Measurements from ENCODE around the gene SLC22A3. TPM values are rescaled to one million over a fixed set of nuclear protein-coding genes. Genes with fewer than 3 reads are reported as not detected.

SLC22A3 gene
- total RNA-seq, 6 experiments from 2014 or later = 16.3 to 49.3 (median 32.0) TPM

DNA sequence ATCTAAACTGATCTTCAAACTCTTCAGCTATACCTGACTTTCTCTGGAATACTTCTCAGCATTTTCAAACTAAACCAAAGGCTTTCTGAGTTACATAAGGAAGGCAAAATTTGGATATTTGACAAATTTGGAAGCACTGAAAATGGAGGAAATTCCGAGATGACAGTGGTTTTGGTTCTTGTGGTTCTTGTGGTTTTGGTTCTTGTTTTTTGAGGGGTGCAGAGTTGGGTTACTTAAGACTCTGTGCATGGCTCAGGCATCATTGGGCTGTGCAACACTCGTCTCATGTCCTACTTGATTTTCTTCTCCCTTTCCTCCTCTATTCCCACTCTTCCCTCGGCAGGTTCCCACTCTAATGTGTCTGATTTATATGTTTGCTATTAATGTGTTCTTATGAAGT, 78.0 kb downstream of the SLC22A3 start:
- Histone ChIP-seq H3K9me3 (no peaks in the 10 kb centered on the region), H3K4me1 (peaks cover 0 to 23% (median 6%) of the 10 kb centered on the region in 4 donors), H3K36me3 (peaks cover 0 to 4% (median 0%) of the 10 kb centered on the region in 4 donors), H3K27ac (peak overlapping the region in 1 of 3 donors; percentile 89), H3K27me3 (no peaks in the 10 kb centered on the region), H3K4me3 (no peak overlapping the region)
- ATAC-seq (no peak), DNase-seq (no peak)
- TF ChIP-seq POLR2A (IDR thresholded peaks at IDR 0.05) (no peak), CTCF (IDR thresholded peaks at IDR 0.05) (no peak)
- intact Hi-C loops (cut with DNase I) = no loop called here
- 75% methylated on average over 3 of the region's 3 CpGs for WGBS (ENCODE audit: insufficient coverage, low coverage, low lambda C conversion rate, missing lambda C conversion rate)

GRCh38 chr6:160427312-160428068, 79.3 kb downstream of the SLC22A3 start:
- H3K9me3 ChIP-seq = no peaks in the 10 kb centered on the region
- peaks cover 0 to 23% (median 6%) of the 10 kb centered on the region in 4 donors for H3K4me1 ChIP-seq
- no peak overlapping the region for H3K4me3 ChIP-seq
- intact Hi-C loops (cut with DNase I) = no loop called here
- no peaks in the 10 kb centered on the region for H3K27me3 ChIP-seq
- WGBS (ENCODE audit: insufficient coverage, low coverage, low lambda C conversion rate, missing lambda C conversion rate) = 37% methylated on average over 4 of the region's 5 CpGs
- DNase-seq = peak; percentile 57 to 80 (median 78)
- peaks cover 0 to 4% (median 0%) of the 10 kb centered on the region in 4 donors for H3K36me3 ChIP-seq
- H3K27ac ChIP-seq = peak overlapping the region; percentile 0 to 89 (median 79)
- ATAC-seq = peak; percentile 86 to 89 (median 88)
- no peak for TF ChIP-seq POLR2A (IDR thresholded peaks at IDR 0.05)

- WGBS (ENCODE audit: insufficient coverage, low coverage, low lambda C conversion rate, missing lambda C conversion rate) = 30% methylated on average over 4 of the region's 4 CpGs
- ATAC-seq (peak; percentile 87 to 96 (median 93)), DNase-seq (peak; percentile 78 to 92 (median 91))
- Histone ChIP-seq H3K36me3 (peaks cover 0 to 4% (median 0%) of the 10 kb centered on the region in 4 donors), H3K27ac (peak overlapping the region in 2 of 3 donors; percentile 79 to 89), H3K9me3 (no peaks in the 10 kb centered on the region), H3K27me3 (no peaks in the 10 kb centered on the region), H3K4me1 (peaks cover 0 to 23% (median 6%) of the 10 kb centered on the region in 4 donors), H3K4me3 (no peak overlapping the region)
- no peak for TF ChIP-seq POLR2A (IDR thresholded peaks at IDR 0.05)
- TF ChIP-seq CTCF (IDR thresholded peaks at IDR 0.05) = peak in 1 of 4 donors; percentile 8
- intact Hi-C loops (cut with DNase I) = no loop called here
These were observed 79.9 kb downstream of the SLC22A3 start for GRCh38 chr6:160428069-160428430.

- H3K27ac ChIP-seq = peak overlapping the region in 1 of 3 donors; percentile 89
- ATAC-seq (no peak), DNase-seq (no peak)
- no peak for TF ChIP-seq POLR2A (IDR thresholded peaks at IDR 0.05)
- TF ChIP-seq CTCF (IDR thresholded peaks at IDR 0.05) = no peak
- H3K36me3 ChIP-seq = peaks cover 0 to 3% (median 0%) of the 10 kb centered on the region in 4 donors
- H3K4me3 ChIP-seq = no peak overlapping the region
- no peaks in the 10 kb centered on the region for H3K27me3 ChIP-seq
- 73% methylated on average over 9 of the region's 9 CpGs for WGBS (ENCODE audit: insufficient coverage, low coverage, low lambda C conversion rate, missing lambda C conversion rate)
- intact Hi-C loops (cut with DNase I) = no loop called here
- peaks cover 0 to 23% (median 6%) of the 10 kb centered on the region in 4 donors for H3K4me1 ChIP-seq
- H3K9me3 ChIP-seq = no peaks in the 10 kb centered on the region
These were observed 80.8 kb downstream of the SLC22A3 start for GRCh38 chr6:160428818-160429619.

- Histone ChIP-seq H3K27ac (no peak overlapping the region), H3K27me3 (no peaks in the 10 kb centered on the region), H3K4me1 (peaks cover 0 to 23% (median 6%) of the 10 kb centered on the region in 4 donors), H3K4me3 (no peak overlapping the region), H3K36me3 (no peaks in the 10 kb centered on the region), H3K9me3 (no peaks in the 10 kb centered on the region)
- WGBS (ENCODE audit: insufficient coverage, low coverage, low lambda C conversion rate, missing lambda C conversion rate) = 87% methylated on average over 4 of the region's 4 CpGs
- TF ChIP-seq CTCF (IDR thresholded peaks at IDR 0.05) = no peak
- no peak for TF ChIP-seq POLR2A (IDR thresholded peaks at IDR 0.05)
- ATAC-seq (no peak), DNase-seq (no peak)
- intact Hi-C loops (cut with DNase I) = no loop called here
These were observed 81.4 kb downstream of the SLC22A3 start for GRCh38 chr6:160429620-160429895.
